Keratinocyte (primary cell): Measurements from ENCODE around the gene GLIPR1L2. TPM values are rescaled to one million over a fixed set of nuclear protein-coding genes. Genes with fewer than 3 reads are reported as not detected.

Experiments
- DNase-seq: peaks from one replicate; pipeline ENCODE4 v3.0.0-alpha.2; 2011; ENCODE audit warnings: low read depth, missing footprints, low spot score
- FAIRE-seq: peaks from 2 replicates; lab custom pipeline; 2011; peaks lifted over from hg19 to GRCh38; lab: Jason Lieb, UNC
- H2AFZ ChIP-seq: 2 replicates; pipeline ENCODE4 v1.6.0; 2012; ENCODE audit warnings: low read length, control low read depth, inconsistent platforms; ENCODE audit not compliant: control insufficient read depth
- H3K27ac ChIP-seq: 2 replicates; pipeline ENCODE4 v1.5.1; 2011; ENCODE audit warnings: low read length; ENCODE audit not compliant: control insufficient read depth, insufficient read depth
- H3K27me3 ChIP-seq: 3 replicates; pipeline ENCODE4 v1.6.0; 2011; ENCODE audit warnings: low read length; ENCODE audit not compliant: control insufficient read depth, insufficient read depth; ENCODE audit errors: extremely low read depth
- H3K36me3 ChIP-seq, 2 experiments: 2 replicates in 1 of 2; 3 replicates in 1 of 2; pipeline ENCODE4 v1.5.1; 2011; ENCODE audit warnings: low read length in 2 of 2, mild to moderate bottlenecking in 1 of 2; ENCODE audit not compliant: control insufficient read depth in 2 of 2, insufficient read depth in 2 of 2; ENCODE audit errors: extremely low read depth in 1 of 2
- H3K4me1 ChIP-seq: 3 replicates; pipeline ENCODE4 v1.5.1; 2011; ENCODE audit warnings: low read length; ENCODE audit not compliant: control insufficient read depth, insufficient read depth; ENCODE audit errors: extremely low read depth
- H3K4me2 ChIP-seq: 3 replicates; pipeline ENCODE4 v1.6.0; 2011; ENCODE audit warnings: low read depth, low read length; ENCODE audit not compliant: control insufficient read depth, insufficient read depth; ENCODE audit errors: extremely low read depth
- H3K4me3 ChIP-seq, 3 experiments: fragments of 200-600 bp in 1 of 3; sonication (generic) in 1 of 3; 2 replicates in 2 of 3; 3 replicates in 1 of 3; pipeline ENCODE4 v1.5.1; 2011 to 2016; ENCODE audit warnings: low read length in 3 of 3, mild to moderate bottlenecking in 3 of 3, control low read depth in 2 of 3, inconsistent platforms in 1 of 3, low read depth in 1 of 3, mixed read lengths in 1 of 3, mixed run types in 1 of 3, moderate library complexity in 1 of 3; ENCODE audit not compliant: control insufficient read depth in 2 of 3, insufficient read depth in 2 of 3; ENCODE audit errors: extremely low read depth in 1 of 3
- H3K79me2 ChIP-seq: 2 replicates; pipeline ENCODE4 v1.6.0; 2012; ENCODE audit warnings: low read length; ENCODE audit not compliant: control insufficient read depth, insufficient read depth
- H3K9ac ChIP-seq: 3 replicates; pipeline ENCODE4 v1.6.0; 2011; ENCODE audit warnings: low read length; ENCODE audit not compliant: control insufficient read depth, insufficient read depth; ENCODE audit errors: extremely low read depth
- H3K9me1 ChIP-seq: 3 replicates; pipeline ENCODE4 v1.6.0; 2011; ENCODE audit warnings: low read length; ENCODE audit not compliant: control insufficient read depth, insufficient read depth; ENCODE audit errors: extremely low read depth
- H3K9me3 ChIP-seq: 2 replicates; pipeline ENCODE4 v1.5.1; 2012; ENCODE audit warnings: low read depth, low read length; ENCODE audit not compliant: control insufficient read depth
- H4K20me1 ChIP-seq: 3 replicates; pipeline ENCODE4 v1.6.0; 2011; ENCODE audit warnings: low read length; ENCODE audit not compliant: control insufficient read depth, insufficient read depth; ENCODE audit errors: extremely low read depth
- EZH2 ChIP-seq: IDR thresholded peaks from one replicate; pipeline ENCODE4 v1.6.1; 2012; ENCODE audit warnings: inconsistent platforms, mild to moderate bottlenecking, low read length, moderate library complexity
- dilution Hi-C: fragments of 300-500 bp; cut with MboI; formaldehyde crosslinking; loops from one replicate; pipeline ENCODE4 v1.7.0; 2020; ENCODE audit warnings: low sequenced_read_pairs; ENCODE audit not compliant: extremely low pct_ligation_motif_present
- polyA plus RNA-seq, 5 experiments: library from polyadenylated mRNA; depleted of rRNA in 3 of 5; stranded (reverse) in 3 of 5; stranded (forward) in 1 of 5; unstranded in 1 of 5; fragments of >200 nt; gene quantifications; 1 replicate in 1 of 5; 2 replicates in 3 of 5; 3 replicates in 1 of 5; pipeline versions ENCODE4 v1.2.1 to v1.2.3, GENCODE V29; 2011 to 2012; ENCODE audit warnings: missing spikeins in 2 of 5, low read depth in 1 of 5, low replicate concordance in 1 of 5
- TF ChIP-seq, protein P1 (sequence below), 3 experiments: IDR thresholded peaks in 1 of 3; conservative IDR thresholded peaks in 1 of 3; optimal IDR thresholded peaks in 1 of 3; 2 replicates in 2 of 3; 3 replicates in 1 of 3; pipeline versions ENCODE3 to v1.5.1; 2011; ENCODE audit warnings: low read length in 3 of 3, mild to moderate bottlenecking in 3 of 3, moderate library complexity in 2 of 3, control low read depth in 1 of 3, inconsistent platforms in 1 of 3; ENCODE audit not compliant: insufficient read depth in 2 of 3; ENCODE audit errors: extremely low read depth in 1 of 3

The GLIPR1L2 gene
- polyA plus RNA-seq, 1 donor (not counting 4 experiments of a cell fraction or from before 2014, with no cell fraction given), result 0.41 TPM

- no peaks in the 10 kb centered on the region for H3K79me2 ChIP-seq
- FAIRE-seq, result peak; percentile 57
- no peaks in the 10 kb centered on the region for H3K36me3 ChIP-seq
- no peak overlapping the region for H2AFZ ChIP-seq
- H4K20me1 ChIP-seq, result no peaks in the 10 kb centered on the region
- H3K4me1 ChIP-seq, result peaks cover 25% of the 10 kb centered on the region
- dilution Hi-C loops, result no loop called here
- H3K4me2 ChIP-seq, result peak overlapping the region; percentile 34
- no peaks in the 10 kb centered on the region for H3K9me1 ChIP-seq
- H3K27me3 ChIP-seq, result no peaks in the 10 kb centered on the region
- no peak for TF ChIP-seq EZH2
- TF ChIP-seq, protein P1, sequence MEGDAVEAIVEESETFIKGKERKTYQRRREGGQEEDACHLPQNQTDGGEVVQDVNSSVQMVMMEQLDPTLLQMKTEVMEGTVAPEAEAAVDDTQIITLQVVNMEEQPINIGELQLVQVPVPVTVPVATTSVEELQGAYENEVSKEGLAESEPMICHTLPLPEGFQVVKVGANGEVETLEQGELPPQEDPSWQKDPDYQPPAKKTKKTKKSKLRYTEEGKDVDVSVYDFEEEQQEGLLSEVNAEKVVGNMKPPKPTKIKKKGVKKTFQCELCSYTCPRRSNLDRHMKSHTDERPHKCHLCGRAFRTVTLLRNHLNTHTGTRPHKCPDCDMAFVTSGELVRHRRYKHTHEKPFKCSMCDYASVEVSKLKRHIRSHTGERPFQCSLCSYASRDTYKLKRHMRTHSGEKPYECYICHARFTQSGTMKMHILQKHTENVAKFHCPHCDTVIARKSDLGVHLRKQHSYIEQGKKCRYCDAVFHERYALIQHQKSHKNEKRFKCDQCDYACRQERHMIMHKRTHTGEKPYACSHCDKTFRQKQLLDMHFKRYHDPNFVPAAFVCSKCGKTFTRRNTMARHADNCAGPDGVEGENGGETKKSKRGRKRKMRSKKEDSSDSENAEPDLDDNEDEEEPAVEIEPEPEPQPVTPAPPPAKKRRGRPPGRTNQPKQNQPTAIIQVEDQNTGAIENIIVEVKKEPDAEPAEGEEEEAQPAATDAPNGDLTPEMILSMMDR (optimal IDR thresholded peaks at IDR 0.05 in 1 of 3, IDR thresholded peaks at IDR 0.05 in 1 of 3, conservative IDR thresholded peaks at IDR 0.05 in 1 of 3; ENCODE audit: extremely low read depth in 1 of 3, insufficient read depth in 2 of 3, low read length in 3 of 3), result no peak
- no peak overlapping the region for H3K4me3 ChIP-seq
- no peak overlapping the region for H3K27ac ChIP-seq
- H3K9me3 ChIP-seq, result no peaks in the 10 kb centered on the region
- DNase-seq, result no peak
- no peak overlapping the region for H3K9ac ChIP-seq
These were observed 1.8 kb upstream of the GLIPR1L2 start for GRCh38 chr12:75389061-75389460.

DNA sequence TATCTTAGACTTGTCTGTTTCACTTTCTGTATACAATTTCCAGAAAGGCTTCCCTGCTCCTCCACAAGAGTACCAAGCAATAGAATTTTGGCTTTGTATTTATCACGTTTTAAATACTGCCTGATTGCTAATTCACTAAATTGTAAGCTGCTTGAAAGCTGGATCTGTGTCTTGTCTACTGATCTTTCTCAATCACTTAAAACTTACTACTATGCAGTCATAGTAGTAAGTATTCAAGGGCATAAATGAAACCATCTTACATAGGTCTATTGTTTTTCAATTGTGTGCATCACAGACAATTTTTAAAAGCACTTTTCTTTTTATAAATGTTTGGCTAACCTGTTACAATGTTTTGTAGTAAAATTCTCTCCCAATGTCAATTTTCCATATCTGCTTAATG, 1.2 kb upstream of the GLIPR1L2 start:
- H3K9me3 ChIP-seq, result no peaks in the 10 kb centered on the region
- no peaks in the 10 kb centered on the region for H3K79me2 ChIP-seq
- no peaks in the 10 kb centered on the region for H3K36me3 ChIP-seq
- FAIRE-seq (peak; percentile 51), DNase-seq (no peak)
- H3K4me3 ChIP-seq, result no peak overlapping the region
- dilution Hi-C loops, result no loop called here
- H3K27ac ChIP-seq, result no peak overlapping the region
- H3K4me2 ChIP-seq, result peak overlapping the region; percentile 77
- peaks cover 25% of the 10 kb centered on the region for H3K4me1 ChIP-seq
- H3K9ac ChIP-seq, result no peak overlapping the region
- H4K20me1 ChIP-seq, result no peaks in the 10 kb centered on the region
- H2AFZ ChIP-seq, result no peak overlapping the region
- no peaks in the 10 kb centered on the region for H3K27me3 ChIP-seq
- TF ChIP-seq, protein P1 (optimal IDR thresholded peaks at IDR 0.05 in 1 of 3, IDR thresholded peaks at IDR 0.05 in 1 of 3, conservative IDR thresholded peaks at IDR 0.05 in 1 of 3; ENCODE audit: extremely low read depth in 1 of 3, insufficient read depth in 2 of 3, low read length in 3 of 3), result no peak
- TF ChIP-seq EZH2, result no peak
- no peaks in the 10 kb centered on the region for H3K9me1 ChIP-seq
